ENCODE results near the gene DGKK.

The DGKK gene

DNA sequence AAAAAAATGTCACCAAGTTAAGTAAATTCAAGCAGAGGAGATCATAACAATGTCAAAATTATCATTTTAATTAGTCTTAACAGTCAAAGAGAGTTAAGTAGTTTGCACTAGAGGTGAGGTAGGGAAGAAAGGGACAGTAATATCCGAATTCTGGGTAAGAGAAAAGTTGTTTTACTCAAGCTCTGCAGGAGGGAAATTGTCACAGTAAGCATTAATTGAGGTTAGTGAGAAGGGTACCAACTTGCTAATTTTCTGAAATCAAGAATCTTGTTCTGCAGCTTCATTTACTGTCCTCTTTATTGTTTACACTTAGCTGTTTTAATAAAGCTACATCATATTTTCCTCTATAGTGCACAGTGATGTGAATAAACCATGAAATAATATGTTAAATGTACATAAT lies 11.0 kb downstream of the DGKK start:
- TF ChIP-seq, protein P1, sequence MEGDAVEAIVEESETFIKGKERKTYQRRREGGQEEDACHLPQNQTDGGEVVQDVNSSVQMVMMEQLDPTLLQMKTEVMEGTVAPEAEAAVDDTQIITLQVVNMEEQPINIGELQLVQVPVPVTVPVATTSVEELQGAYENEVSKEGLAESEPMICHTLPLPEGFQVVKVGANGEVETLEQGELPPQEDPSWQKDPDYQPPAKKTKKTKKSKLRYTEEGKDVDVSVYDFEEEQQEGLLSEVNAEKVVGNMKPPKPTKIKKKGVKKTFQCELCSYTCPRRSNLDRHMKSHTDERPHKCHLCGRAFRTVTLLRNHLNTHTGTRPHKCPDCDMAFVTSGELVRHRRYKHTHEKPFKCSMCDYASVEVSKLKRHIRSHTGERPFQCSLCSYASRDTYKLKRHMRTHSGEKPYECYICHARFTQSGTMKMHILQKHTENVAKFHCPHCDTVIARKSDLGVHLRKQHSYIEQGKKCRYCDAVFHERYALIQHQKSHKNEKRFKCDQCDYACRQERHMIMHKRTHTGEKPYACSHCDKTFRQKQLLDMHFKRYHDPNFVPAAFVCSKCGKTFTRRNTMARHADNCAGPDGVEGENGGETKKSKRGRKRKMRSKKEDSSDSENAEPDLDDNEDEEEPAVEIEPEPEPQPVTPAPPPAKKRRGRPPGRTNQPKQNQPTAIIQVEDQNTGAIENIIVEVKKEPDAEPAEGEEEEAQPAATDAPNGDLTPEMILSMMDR (IDR thresholded peaks at IDR 0.05): no peak
- Histone ChIP-seq H3K9me3 (no peaks in the 10 kb centered on the region), H3K36me3 (no peaks in the 10 kb centered on the region), H3K27ac (no peak overlapping the region), H3K4me3 (no peak overlapping the region), H3K27me3 (no peaks in the 10 kb centered on the region), H3K4me1 (no peaks in the 10 kb centered on the region)
- intact Hi-C loops (cut with DNase I; ENCODE audit: low total_unique reads): no loop called here
- DNase-seq: no peak

DNA sequence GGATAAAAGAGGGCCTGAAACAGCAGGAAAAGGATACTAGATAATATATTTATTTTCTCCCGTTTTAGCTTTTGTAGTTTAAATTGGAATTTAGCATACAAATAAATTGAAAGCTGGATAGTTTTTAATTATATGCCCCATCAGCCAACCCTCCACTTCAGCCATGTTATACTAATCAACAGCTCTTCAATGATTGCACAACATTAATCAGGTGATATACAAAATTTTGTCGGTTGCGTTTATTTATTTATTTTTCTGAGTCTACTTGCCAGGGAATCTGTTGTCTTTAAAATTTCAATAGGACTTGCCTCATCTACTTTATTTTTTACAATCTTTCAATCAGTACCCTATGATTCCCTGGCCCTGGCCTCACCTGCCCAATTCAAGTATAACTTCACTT lies 12.1 kb downstream of the DGKK start:
- no peaks in the 10 kb centered on the region for H3K4me1 ChIP-seq
- no peaks in the 10 kb centered on the region for H3K36me3 ChIP-seq
- TF ChIP-seq, protein P1 (IDR thresholded peaks at IDR 0.05): no peak
- H3K9me3 ChIP-seq: no peaks in the 10 kb centered on the region
- no peaks in the 10 kb centered on the region for H3K27me3 ChIP-seq
- DNase-seq: no peak
- intact Hi-C loops (cut with DNase I; ENCODE audit: low total_unique reads): no loop called here
- H3K27ac ChIP-seq: no peak overlapping the region
- no peak overlapping the region for H3K4me3 ChIP-seq

DNA sequence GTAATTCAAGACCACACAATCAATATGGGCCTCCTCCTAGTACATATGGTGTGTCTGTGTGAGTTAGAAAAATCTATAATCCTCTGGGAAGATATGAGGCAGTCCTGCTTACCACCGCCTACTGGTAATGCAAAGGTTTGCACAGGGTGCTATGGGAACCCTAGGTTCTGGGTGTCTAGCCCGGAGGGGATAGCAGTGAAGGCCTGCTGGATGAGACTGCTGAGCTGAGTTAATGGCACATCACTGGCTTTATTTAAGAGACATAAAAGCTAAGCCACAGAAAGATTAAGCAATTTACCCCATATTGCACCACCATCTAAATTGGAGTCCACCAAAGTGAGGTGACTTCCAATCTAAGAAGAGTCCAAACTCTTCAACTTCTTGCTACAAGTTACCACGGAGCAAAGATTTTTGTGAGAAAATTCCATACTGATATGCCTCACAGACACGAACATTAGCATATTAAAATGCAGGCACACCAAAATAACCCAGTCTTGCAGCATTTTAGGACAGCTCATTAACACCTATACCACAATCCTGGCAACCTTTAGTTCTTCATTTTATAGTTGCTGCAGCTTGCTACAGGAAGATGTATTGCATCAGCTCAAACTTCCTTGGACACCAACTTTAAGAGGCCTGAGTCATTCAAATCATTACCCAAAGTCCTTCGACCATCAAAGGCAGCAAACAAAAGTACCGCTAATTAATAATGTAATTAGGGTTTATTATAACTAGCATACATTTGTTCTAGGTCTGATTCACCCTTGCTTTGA lies 13.7 kb downstream of the DGKK start:
- H3K27me3 ChIP-seq: no peaks in the 10 kb centered on the region

DNA sequence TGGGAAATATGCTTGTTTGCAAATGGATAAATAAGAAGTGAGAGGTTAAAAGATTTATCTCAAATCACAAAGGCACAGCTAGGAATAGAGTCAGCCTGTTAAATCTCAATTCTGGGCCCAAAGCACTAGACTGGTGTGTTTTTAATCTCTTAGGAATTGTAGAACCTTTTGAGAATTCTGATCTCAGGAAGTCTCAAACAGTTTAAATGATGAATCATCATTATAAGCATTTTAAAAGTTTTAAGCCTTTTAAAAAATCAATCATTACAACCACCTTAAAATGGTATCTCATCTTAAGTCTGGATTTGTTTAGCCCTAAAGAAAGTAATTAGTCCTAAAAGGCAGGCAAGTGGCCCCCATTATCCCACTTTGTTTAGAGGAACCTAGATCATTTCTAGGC lies 17.8 kb downstream of the DGKK start:
- H3K9me3 ChIP-seq: no peaks in the 10 kb centered on the region
- no peaks in the 10 kb centered on the region for H3K36me3 ChIP-seq
- intact Hi-C loops (cut with DNase I; ENCODE audit: low total_unique reads): no loop called here
- TF ChIP-seq, protein P1 (IDR thresholded peaks at IDR 0.05): no peak
- no peak overlapping the region for H3K4me3 ChIP-seq
- H3K4me1 ChIP-seq: no peaks in the 10 kb centered on the region
- H3K27me3 ChIP-seq: no peaks in the 10 kb centered on the region
- no peak overlapping the region for H3K27ac ChIP-seq
- no peak for DNase-seq

More for the DNA sequence above, 13.7 kb downstream of the DGKK start:
- Histone ChIP-seq H3K4me3 (no peak overlapping the region), H3K27ac (no peak overlapping the region), H3K4me1 (no peaks in the 10 kb centered on the region), H3K36me3 (no peaks in the 10 kb centered on the region), H3K9me3 (no peaks in the 10 kb centered on the region)
- no peak for DNase-seq
- TF ChIP-seq, protein P1 (IDR thresholded peaks at IDR 0.05): no peak
- intact Hi-C loops (cut with DNase I; ENCODE audit: low total_unique reads): no loop called here

DNA sequence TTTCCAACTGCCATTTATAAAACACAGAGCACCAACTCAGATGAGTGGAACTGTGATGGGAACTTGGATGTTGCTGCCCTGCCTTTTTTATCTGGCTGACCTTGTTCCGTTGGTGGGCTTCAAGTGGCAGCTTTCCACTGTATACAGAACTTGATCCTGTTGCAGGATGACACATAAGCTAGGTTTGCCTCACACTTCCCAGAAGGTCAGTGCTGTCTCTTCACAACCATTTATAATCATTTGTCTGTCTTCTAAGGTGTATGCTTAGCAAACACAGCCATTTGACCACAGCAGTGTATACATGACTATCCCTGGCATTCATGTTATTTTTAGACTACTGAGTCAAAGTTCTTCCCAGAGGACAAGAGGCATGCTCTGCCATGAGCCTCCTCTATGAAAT lies 20.3 kb downstream of the DGKK start:
- intact Hi-C loops (cut with DNase I; ENCODE audit: low total_unique reads): no loop called here
- Histone ChIP-seq H3K36me3 (no peaks in the 10 kb centered on the region), H3K4me3 (no peak overlapping the region), H3K27me3 (no peaks in the 10 kb centered on the region), H3K9me3 (no peaks in the 10 kb centered on the region), H3K27ac (no peak overlapping the region), H3K4me1 (no peaks in the 10 kb centered on the region)
- no peak for DNase-seq
- TF ChIP-seq, protein P1 (IDR thresholded peaks at IDR 0.05): no peak
